NB4 (cell line): Measurements from ENCODE around the gene KCNAB1.

Experiments used
- TF ChIP-seq, protein P1 (sequence below): IDR thresholded peaks from one replicate; pipeline ENCODE4 v1.5.1; 2012; ENCODE audit warnings: low read depth, low read length
- TF ChIP-seq, protein P2 (sequence below): IDR thresholded peaks from 2 replicates; pipeline ENCODE4 v1.6.1; 2011; ENCODE audit warnings: low read depth, low read length

DNA sequence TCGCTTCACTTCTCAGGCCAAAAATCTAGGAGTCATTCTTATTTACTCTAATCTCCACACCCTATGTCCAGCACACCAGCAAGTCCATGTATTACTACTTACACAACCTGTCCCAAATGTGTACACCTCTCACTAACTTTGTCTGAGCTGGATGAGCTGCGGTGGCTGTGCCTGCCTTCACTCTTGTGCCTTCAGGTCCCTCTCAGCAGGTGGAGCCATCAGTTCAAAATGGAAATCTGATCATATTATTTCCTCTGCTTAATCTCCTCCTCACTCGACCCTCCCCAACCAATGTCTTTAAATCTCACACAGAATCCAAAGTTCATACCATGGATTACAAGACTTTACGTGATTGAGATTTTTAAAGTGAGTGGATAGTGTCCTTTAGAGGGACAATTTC is 351.8 kb downstream of the KCNAB1 start:
- TF ChIP-seq, protein P1, sequence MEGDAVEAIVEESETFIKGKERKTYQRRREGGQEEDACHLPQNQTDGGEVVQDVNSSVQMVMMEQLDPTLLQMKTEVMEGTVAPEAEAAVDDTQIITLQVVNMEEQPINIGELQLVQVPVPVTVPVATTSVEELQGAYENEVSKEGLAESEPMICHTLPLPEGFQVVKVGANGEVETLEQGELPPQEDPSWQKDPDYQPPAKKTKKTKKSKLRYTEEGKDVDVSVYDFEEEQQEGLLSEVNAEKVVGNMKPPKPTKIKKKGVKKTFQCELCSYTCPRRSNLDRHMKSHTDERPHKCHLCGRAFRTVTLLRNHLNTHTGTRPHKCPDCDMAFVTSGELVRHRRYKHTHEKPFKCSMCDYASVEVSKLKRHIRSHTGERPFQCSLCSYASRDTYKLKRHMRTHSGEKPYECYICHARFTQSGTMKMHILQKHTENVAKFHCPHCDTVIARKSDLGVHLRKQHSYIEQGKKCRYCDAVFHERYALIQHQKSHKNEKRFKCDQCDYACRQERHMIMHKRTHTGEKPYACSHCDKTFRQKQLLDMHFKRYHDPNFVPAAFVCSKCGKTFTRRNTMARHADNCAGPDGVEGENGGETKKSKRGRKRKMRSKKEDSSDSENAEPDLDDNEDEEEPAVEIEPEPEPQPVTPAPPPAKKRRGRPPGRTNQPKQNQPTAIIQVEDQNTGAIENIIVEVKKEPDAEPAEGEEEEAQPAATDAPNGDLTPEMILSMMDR, result no peak
- TF ChIP-seq, protein P2, sequence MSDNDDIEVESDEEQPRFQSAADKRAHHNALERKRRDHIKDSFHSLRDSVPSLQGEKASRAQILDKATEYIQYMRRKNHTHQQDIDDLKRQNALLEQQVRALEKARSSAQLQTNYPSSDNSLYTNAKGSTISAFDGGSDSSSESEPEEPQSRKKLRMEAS, result no peak
